ENCODE data around the gene TP53INP2. TPM values are rescaled to one million over a fixed set of nuclear protein-coding genes. Genes with fewer than 3 reads are reported as not detected.
A peak's percentile ranks its signal among the peaks of the same experiment; 100 is the strongest.

TP53INP2 gene
- total and polyA plus RNA-seq, 11 donors = 54.6 to 176 (median 93.7) TPM

- Histone ChIP-seq H3K36me3 (no peaks in the 10 kb centered on the region), H3K27ac (no peak overlapping the region), H3K27me3 (no peaks in the 10 kb centered on the region), H3K4me1 (no peaks in the 10 kb centered on the region), H3K9me3 (peaks cover 0 to 8% (median 0%) of the 10 kb centered on the region in 12 donors), H3K4me3 (no peak overlapping the region)
- ATAC-seq (no peak), DNase-seq (no peak)
- intact Hi-C loops (cut with DNase I) = no loop called here
- 98 to 100% (median 99%) methylated on average over 1 of the region's 1 CpG for WGBS, 4 donors
- TF ChIP-seq POLR2A (IDR thresholded peaks at IDR 0.05) (no peak), CTCF (IDR thresholded peaks at IDR 0.05) (no peak)
Observed at GRCh38 chr20:34669094-34669493, 35.0 kb upstream of the TP53INP2 start.

GRCh38 chr20:34673412-34673811 lies 30.7 kb upstream of the TP53INP2 start:
- no peak overlapping the region for H3K4me3 ChIP-seq
- H3K9me3 ChIP-seq = peaks cover 0 to 8% (median 0%) of the 10 kb centered on the region in 12 donors
- no peaks in the 10 kb centered on the region for H3K27me3 ChIP-seq
- TF ChIP-seq CTCF (IDR thresholded peaks at IDR 0.05) (no peak), POLR2A (IDR thresholded peaks at IDR 0.05) (no peak)
- H3K27ac ChIP-seq = no peak overlapping the region
- intact Hi-C loops (cut with DNase I) = no loop called here
- 90 to 92% (median 91%) methylated on average over 5 of the region's 5 CpGs for WGBS, 4 donors
- H3K4me1 ChIP-seq = peaks cover 0 to 20% (median 9%) of the 10 kb centered on the region in 12 donors
- ATAC-seq (no peak), DNase-seq (no peak)
- H3K36me3 ChIP-seq = no peaks in the 10 kb centered on the region

GRCh38 chr20:34675561-34675960 lies 28.6 kb upstream of the TP53INP2 start:
- Histone ChIP-seq H3K27me3 (no peaks in the 10 kb centered on the region), H3K36me3 (no peaks in the 10 kb centered on the region), H3K4me1 (peaks cover 0 to 20% (median 9%) of the 10 kb centered on the region in 12 donors), H3K27ac (peak overlapping the region in 1 of 12 donors; percentile 80), H3K9me3 (no peaks in the 10 kb centered on the region), H3K4me3 (peak overlapping the region in 3 of 12 donors; percentile 71 to 95 (median 79))
- intact Hi-C loops (cut with DNase I) = no loop called here
- TF ChIP-seq POLR2A (IDR thresholded peaks at IDR 0.05) = no peak
- TF ChIP-seq CTCF (IDR thresholded peaks at IDR 0.05) = no peak
- ATAC-seq = no peak
- 24 to 30% (median 25%) methylated on average over 3 of the region's 3 CpGs for WGBS, 4 donors
- DNase-seq = no peak

- H3K4me3 ChIP-seq = peak overlapping the region; percentile 50 to 95 (median 79)
- no peaks in the 10 kb centered on the region for H3K36me3 ChIP-seq
- peak overlapping the region; percentile 23 to 81 (median 76) for H3K27ac ChIP-seq
- no peak for ATAC-seq
- H3K9me3 ChIP-seq = no peaks in the 10 kb centered on the region
- H3K27me3 ChIP-seq = no peaks in the 10 kb centered on the region
- TF ChIP-seq CTCF (IDR thresholded peaks at IDR 0.05) (no peak), POLR2A (IDR thresholded peaks at IDR 0.05) (no peak)
- 1 to 2% (median 1%) methylated on average over 14 of the region's 14 CpGs for WGBS, 4 donors
- peaks cover 0 to 20% (median 9%) of the 10 kb centered on the region in 12 donors for H3K4me1 ChIP-seq
- DNase-seq = no peak
- intact Hi-C loops (cut with DNase I) = loop anchor here in 3 of 10 donors (2.0 kb wide), 2 partner anchors 29 to 33 kb away; partner anchors contain the start of gene TP53INP2 (in 2 of the 3)
Observed at GRCh38 chr20:34675993-34676641, 28.0 kb upstream of the TP53INP2 start.
